Erythroblast (primary cell): ENCODE measurements around the gene TMEM209.

Source experiments
- GATA1 ChIP-seq: IDR thresholded peaks from 2 replicates; pipeline ENCODE4 v1.6.1; 2011; ENCODE audit warnings: low read depth, mild to moderate bottlenecking, control low read depth, low read length, moderate library complexity
- POLR2A ChIP-seq: IDR thresholded peaks from 2 replicates; pipeline ENCODE4 v1.6.1; 2011; ENCODE audit warnings: mild to moderate bottlenecking, low read length

DNA sequence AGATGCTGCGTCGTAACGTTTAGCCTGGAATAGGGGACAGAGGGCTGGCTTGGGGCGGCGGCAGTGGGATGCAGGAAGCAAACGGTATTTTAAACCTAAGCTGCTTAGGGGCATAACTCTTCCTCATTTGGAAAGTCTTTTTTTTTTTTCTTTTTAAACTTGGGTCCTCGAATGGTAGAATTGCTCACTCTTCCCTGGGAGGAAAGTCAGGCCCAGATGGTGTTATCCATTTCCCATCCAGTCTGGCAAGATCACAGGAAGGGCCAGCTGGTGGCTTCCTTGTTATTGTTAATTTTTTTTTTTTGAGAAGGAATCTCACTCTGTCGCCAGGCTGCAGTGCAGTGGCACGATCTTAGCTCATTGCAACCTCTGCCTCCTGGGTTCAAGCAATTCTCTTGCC lies 56.6 kb downstream of the TMEM209 start:
- TF ChIP-seq POLR2A (no peak), GATA1 (no peak)
